Activated CD4-positive, alpha-beta T cell treated with anti-CD3 and anti-CD28 coated beads for 4 hours (primary cell): ENCODE measurements around the gene ARMH3.
"Not testable (repeated sequence)": the region's sequence is repeated elsewhere in the genome, so short reads cannot be mapped to it uniquely, and the experiment has no call there.

Experiments
- DNase-seq, 2 donors: peaks; one replicate each; pipeline ENCODE4 v3.0.0-alpha.2; 2020

ARMH3 gene, protein sequence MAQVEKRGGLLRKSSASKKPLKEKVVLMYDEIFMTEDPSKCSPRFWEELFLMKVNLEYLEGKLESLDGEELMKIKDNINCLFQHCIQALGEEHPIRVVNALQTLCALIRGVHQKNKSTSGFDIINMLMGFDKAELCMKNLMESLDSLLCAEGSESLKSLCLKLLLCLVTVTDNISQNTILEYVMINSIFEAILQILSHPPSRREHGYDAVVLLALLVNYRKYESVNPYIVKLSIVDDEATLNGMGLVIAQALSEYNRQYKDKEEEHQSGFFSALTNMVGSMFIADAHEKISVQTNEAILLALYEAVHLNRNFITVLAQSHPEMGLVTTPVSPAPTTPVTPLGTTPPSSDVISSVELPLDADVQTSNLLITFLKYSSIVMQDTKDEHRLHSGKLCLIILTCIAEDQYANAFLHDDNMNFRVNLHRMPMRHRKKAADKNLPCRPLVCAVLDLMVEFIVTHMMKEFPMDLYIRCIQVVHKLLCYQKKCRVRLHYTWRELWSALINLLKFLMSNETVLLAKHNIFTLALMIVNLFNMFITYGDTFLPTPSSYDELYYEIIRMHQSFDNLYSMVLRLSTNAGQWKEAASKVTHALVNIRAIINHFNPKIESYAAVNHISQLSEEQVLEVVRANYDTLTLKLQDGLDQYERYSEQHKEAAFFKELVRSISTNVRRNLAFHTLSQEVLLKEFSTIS

DNA sequence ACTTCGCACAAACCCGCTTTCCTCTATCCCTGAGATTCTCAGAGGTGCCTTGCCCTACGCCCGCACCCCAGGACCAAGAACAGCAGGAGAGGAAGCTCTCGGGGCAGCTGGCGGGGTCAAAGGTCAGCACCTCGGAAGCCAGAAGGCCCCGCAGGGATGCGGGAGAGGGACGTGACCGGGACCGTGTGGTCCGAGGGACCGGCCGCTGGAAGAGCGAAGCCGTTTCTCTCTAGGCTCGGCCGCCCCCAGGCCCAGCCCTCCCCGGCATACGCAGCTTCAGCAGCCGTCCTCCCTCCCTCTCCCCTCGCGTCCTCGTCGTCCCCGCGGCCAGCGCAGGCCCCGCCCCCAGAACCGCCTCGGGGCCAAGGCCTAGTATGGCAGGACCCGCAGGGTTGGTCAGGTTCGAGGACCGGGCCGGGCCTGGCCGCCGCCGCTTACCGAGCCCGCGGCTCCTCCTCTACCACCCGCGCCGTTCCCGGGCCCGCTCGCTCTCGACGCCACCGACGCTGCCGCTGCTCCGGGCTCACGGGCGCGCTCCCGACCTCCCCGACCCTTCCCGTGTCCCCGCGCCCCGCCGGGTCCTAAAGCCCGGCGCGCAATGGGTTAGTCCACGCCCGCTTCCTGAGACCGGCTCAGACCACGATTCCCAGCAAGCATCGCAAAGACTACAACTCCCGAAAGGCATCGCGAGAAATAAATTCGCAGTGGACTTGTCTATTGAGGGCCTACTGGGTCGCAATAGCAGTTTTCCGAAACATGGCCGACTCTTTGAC is at the start of gene ARMH3:
TSS of gene ARMH3 (minus strand) at position 527 of the 773 bp plus-strand sequence. CDS start 16,059 bp downstream, outside the sequence.
- DNase-seq = peak; percentile 85 to 86

DNA sequence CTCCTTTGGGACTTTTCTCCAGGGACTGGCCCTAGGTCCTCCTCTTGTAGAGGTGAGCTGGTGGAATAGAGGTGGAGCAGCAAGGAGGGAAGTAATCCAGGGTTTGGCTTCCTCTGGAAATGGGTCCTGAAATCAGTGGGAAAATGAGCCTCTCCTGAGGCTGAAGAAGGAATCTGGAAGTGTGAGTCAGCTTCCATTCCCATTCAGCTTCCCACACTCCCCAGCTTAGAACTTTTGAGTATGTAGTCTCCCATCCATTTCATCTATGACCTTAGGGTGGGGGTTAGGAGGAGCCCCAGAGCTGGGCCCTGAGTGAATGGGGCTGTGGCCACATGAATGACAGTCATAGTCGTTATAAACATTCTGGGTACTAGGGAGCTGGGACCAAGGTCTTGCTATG is 46.4 kb upstream of the ARMH3 start:
- DNase-seq = no peak

DNA sequence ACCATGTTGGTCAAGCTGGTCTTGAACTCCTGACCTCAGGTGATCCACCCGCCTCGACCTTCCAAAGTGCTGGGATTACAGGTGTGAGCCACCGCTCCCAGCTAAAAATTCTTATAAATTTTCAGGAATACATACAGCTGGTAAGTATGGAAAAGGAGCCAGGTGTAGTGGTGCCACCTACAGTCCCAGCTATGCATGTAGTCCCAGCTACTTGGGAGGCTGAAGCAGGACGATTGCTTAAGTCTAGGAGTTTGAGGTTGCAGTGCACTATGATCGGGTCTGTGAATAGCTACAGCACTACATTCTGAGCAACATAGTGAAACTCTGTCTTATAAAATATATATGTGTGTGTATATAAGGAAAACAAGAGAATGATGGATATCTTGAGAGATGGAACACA is 45.2 kb upstream of the ARMH3 start:
- no peak for DNase-seq

DNA sequence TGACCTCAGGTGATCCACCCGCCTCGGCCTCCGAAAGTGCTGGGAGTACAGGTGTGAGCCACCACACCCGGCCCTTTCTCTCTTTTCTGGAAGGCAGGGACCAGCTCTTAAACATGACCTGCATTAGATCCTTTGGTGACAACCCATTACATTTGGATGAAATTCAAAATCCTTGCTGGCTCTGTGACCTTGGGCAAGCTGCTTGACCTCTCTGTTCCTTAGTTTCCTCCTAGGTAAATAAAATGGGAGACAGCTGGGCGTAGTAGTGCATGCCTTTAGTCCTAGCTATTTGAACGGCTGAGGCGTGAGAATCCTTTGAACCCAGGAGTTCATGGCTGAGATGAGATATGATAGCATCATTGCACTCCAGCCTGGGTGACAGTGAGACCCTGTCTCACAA is 40.5 kb upstream of the ARMH3 start:
- no peak for DNase-seq

DNA sequence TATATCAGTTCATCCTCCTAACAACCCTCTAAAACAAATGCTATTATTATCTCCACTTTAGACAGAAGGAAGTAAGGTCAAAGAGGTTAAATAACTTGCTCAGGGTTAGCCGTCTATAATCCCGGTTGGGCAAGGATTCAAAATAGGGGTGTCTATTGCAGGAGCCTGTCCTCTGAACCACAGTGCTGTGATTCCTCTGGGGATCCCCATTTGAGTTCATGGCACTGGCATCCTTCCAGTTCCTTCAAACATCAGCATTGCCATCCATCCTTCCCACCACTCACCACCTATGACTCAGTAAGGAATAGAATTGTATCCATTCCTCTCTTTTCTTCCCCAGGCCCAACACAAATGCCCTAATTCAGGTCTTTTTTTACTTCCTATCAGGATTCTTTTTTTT is 34.8 kb upstream of the ARMH3 start:
- no peak for DNase-seq

DNA sequence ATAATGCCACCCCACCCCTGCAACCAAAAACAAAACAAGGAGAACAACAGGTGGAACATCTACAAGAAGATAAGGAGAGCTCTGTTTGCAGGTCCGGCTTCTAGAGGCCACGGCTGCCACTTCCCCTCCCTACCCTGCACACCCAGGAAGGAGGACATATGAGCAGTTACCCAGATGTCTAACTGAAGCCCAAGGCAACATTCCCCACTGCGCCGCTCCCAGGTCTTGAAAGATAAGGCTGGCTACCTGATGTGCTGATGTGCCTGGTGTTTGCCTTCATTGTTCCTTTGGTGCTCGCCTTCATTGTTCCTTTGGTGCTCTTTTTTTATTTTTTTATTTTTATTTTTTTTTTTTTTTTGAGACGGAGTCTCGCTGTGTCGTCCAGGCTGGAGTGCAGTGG is 30.2 kb upstream of the ARMH3 start:
- DNase-seq = no peak

DNA sequence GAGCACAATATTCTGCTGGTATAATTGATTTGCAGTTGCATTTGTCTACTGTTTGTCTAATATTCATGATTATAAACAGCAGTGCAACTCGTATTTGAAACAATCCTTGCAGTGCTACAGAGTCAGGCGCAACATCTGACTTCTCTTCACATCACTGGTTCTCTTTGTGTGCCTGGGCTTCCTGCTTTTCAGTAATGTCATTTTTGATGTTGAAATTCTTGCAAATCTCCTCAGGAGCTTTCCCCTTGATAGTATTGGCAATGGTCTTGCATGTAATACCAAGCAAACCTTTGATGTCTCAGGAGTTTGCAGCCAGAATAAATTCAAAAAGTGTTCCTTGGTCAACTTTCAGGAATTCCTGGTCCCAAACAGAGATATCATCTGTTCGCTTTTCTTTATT is 29.4 kb upstream of the ARMH3 start:
- no peak for DNase-seq

DNA sequence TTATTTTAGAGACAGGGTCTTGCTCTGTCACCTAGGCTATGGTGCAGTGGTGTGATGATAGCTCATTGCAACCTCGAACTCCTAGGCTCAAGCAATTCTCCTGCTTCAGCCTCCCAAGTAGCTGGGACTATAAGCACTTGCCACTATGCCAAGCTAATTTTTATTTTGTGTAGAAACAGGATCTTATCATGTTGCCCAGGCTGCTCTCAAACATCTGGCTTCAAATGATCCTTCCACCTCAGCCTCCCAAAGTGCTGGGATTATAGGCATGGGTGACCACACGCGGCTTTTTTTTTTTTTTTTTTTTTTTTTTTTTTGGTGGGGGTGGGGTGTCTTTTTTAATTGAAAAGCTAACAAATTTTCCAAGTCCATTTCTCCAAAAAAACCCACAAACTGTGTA is 27.6 kb upstream of the ARMH3 start:
- no peak for DNase-seq

DNA sequence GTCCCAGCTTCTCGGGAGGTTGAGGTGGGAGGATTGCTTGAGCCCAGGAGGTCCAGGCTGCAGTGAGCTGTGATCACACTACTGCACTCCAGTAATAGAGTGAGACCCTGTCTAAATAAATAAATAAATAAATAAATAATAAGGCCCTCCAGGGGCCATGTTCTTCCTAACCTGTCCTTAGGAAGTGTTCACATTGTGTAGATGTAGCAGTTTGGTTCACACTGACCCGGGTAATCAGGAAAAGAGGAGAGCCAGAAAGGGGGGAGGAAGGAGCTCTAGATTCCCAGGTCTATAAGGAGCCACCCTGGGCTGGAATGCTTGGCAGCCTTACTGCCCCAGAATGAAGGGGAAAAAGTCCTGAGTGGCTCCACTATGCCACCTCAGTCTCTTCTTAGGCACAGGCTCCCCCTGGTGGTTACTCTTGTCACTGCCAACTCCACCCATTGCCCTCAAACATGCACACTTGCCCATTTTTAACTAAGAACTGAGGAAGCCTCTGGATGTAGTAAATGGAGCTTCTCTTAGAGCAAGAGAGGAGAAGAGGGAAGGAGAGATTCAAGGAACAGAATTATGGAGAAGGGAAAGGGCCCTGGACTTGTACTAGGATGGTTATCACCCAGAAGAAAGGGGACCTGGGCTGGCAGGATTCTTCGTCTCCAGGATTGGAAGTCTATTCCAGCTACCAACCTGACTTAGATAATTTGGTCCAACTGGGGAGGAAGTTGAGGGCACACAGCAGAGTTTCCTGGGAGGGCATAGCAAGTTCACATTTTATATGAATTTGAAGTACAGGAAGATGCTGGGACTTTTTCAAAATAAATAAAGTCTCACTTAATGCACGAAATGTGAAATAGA is 16.9 kb upstream of the ARMH3 start:
- peak; percentile 73 to 86 for DNase-seq

DNA sequence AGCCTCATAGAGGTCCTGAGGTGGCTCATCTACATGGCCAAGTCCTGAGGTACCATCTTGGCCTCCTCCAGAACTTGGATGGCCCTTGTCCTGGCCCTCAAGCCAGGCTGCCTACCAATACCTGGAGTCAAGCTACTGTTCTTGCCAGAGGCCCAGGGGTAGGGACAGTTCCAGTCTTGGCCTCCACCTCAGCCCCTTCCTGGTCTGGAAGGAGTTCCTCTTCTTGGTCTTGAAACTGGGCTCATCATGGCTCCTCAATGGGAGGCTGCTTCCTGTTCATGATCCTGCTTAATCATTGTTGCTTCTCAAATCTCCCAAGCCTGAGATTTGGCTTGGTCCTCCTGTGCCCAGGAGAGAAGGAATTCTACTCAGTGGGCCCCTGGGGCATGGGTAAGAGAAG is 13.1 kb upstream of the ARMH3 start:
- no peak for DNase-seq

DNA sequence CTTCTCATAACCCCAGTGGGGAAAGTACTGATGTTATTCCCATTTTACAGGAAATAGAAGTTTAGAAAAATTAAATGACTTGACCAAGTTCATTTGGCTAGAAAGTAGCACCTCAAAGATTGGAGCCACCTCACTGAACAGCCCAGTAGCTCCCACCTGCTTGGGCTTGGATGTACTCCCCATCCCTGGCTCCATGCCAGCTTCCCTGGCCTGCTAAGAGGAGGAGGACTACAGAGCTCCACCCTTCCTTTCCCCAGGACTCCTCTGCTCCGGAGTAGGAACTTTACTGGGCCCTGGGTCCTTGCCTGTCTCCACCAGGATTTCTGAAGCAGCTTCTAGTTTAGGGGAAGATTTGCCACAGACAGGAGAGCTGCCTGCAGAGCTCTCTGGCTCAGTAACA is 12.2 kb upstream of the ARMH3 start:
- DNase-seq = no peak

DNA sequence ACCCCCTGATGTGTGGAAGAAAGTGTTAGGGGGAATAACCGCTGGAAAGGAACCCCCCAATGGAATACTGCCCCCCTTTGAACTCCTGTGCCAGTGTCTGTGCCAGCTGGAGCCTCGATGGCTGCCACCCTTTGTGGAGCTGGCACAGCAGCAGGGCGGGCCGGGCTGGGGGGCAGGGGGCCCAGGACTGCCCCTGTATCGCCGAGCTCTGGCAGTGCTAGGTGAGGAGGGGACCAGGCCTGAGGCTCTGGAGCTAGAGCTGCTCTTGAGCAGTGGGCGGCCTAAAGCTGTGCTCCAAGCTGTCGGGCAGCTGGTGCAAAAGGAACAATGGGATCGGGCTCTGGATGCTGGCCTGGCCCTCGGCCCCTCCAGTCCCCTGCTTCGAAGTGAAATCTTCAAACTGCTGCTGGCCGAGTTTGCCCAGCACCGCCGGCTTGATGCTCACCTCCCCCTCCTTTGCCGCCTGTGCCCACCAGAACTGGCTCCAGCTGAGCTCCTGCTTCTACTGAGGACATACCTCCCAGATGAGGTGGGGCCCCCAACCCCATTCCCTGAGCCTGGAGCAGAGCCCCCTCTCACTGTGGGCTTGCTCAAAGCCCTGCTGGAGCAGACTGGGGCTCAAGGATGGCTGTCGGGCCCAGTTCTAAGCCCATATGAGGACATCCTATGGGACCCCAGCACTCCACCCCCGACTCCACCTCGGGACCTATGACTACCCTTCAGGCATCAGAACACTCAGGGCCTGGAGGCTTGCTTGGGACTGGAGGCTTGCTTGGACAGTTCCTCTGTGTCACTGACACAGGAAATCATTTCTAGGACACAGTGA is 11.3 kb upstream of the ARMH3 start:
- DNase-seq = no peak

DNA sequence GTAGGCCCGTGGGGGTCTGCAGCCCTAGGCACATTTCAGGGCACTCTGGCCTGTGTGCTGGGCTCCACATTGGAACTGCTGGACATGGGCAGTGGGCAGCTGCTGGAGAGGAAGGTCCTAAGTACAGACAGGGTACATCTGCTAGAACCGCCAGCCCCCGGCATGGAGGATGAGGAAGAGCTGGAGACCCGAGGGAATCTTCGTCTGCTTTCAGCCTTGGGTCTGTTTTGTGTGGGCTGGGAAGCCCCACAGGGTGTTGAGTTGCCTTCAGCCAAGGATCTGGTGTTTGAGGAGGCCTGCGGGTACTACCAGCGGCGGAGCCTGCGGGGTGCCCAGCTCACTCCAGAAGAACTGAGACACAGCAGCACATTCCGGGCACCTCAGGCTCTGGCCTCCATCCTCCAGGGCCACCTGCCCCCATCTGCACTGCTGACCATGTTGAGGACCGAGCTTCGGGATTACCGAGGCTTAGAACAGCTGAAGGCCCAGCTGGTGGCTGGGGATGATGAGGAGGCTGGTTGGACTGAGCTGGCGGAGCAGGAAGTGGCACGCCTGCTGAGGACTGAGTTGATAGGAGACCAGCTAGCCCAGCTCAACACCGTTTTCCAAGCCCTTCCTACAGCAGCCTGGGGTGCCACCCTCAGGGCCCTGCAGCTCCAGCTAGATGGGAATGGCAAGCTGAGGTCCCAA is 10.6 kb upstream of the ARMH3 start:
- no peak for DNase-seq

DNA sequence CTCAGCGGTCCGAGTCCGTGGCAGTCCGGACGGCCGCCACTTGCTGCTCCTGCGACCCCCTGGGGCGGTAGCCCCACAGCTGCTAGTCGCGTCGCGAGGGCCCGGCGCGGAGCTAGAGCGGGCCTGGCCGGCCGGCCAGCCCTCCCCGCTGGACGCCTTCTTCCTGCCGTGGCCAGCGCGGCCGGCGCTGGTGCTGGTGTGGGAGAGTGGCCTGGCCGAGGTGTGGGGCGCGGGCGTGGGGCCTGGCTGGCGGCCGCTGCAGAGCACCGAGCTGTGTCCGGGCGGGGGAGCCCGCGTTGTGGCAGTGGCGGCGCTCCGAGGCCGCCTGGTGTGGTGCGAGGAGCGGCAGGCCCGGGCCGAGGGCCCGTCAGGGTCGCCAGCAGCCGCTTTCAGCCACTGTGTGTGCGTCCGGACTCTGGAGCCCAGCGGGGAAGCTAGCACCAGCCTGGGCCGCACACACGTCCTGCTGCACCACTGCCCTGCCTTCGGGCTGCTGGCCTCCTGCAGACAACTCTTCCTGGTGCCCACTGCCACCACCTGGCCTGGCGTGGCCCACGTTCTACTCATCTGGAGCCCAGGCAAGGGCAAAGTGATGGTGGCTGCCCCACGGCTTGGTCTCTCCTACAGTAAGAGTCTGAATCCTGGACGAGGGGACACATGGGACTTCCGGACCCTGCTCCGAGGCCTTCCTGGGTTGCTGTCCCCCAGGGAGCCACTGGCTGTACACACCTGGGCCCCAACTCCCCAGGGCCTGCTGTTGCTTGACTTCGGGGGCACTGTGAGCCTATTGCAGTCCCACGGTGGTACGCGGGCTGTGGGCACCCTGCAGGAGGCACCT is 9.8 kb upstream of the ARMH3 start:
- peak in 1 of 2 donors; percentile 7 for DNase-seq

DNA sequence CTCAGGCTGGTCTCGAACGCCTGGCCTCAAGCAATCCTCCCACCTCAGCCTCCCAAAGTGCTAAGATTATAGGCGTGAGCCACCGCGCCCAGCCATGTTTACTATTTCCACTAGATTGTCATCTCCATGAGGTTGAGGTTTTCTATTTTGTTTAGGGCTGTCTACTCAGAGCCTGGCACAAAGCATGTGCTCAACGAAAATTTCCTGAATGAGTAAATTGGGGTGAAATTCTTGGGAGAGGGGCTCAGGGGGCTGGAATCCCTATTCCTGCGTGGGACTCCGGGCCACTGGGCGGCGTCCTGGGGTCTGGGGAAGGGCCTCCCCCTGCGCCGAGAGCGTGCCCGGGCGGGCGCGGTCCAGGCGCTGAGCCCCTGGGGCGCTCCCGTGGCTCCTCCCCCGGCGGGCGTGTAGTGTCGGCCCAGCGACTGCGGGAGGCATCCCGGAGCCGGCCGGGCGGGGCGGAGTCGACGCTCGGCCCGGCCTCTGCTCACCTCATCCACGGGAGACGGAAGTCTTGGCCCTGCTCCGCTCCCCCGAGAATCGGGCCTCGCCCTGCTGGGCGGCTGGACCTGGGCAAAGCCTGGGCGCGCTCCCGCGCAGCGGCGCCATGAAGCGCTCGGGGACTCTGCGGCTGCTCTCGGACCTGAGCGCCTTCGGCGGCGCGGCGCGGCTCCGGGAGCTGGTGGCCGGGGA is 9.0 kb upstream of the ARMH3 start, which contains the start of gene HPS6:
TSS of gene HPS6 (plus strand) at position 482 of the 693 bp plus-strand sequence. CDS start at position 608, 126 bp downstream.
- DNase-seq = peak; percentile 86 to 87

DNA sequence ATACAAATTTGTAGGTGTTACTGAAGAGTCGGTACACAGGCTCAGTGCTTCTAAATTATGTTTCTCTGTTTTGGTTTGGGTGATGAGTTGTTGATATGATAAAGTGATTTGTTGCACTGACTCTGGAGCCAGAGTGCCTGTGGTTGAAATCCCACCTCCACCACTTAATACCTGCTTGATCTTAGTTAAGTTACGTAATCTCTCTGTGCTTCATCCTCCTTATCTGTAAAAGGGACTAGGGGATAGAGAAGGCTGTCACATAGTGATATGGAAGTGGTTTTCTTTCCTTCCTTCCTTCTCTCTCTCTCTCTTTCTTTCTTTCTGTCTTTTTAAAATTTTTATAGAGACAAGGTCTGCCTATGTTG is 8.5 kb upstream of the ARMH3 start:
- DNase-seq = no peak

DNA sequence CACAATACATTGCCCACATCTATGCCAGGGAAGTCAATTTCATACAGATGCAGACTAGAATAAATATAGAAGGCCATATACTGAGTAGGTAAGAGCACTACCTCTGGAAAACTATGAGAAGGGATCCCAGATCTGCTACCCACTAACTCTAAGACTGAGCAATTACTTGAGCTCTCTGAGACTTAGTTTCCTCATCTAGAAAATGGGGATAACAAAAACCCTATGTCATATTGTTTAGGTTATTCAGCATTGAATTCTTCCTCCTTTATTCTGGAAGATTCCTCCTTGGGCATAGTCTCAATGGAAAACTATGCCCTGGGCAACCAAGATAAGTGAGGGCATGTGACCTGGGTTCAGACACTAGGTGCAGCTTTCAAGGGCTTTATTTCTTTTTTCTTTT is 4.0 kb upstream of the ARMH3 start:
- DNase-seq = no peak

DNA sequence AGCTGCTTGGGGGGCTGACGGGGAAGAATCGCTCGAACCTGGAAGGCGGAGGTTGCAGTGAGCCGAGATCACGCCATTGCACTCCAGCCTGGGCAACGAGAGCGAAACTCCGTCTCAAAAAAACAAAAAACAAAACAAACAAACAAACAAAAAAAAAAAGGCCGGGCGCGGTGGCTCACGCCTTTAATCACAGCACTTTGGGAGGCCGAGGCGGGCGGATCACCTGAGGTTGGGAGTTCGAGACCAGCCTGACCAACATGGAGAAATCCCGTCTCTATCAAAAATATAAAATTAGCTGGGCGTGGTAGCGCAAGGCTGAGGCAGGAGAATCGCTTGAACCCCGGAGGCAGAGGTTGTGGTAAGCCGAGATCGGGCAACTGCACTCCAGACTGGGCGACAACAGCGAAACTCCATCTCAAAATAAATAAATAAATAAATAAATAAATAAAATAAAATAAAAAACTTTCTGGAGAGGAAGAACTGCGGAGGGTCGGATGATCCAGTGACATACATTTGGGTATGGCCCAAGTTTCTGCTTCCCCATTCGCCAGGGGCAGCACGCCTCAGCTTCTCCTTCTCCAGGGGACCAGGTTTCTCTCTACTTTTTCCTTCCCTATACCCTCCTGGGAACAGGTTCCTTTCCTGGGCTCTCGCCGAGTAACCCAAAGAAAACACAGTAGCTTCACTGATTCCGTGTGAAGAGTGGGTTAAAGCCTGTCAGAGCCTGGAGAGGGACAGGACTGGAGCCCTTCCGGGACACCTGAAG is 909 bp downstream of the ARMH3 start:
- not testable (repeated sequence) for DNase-seq

DNA sequence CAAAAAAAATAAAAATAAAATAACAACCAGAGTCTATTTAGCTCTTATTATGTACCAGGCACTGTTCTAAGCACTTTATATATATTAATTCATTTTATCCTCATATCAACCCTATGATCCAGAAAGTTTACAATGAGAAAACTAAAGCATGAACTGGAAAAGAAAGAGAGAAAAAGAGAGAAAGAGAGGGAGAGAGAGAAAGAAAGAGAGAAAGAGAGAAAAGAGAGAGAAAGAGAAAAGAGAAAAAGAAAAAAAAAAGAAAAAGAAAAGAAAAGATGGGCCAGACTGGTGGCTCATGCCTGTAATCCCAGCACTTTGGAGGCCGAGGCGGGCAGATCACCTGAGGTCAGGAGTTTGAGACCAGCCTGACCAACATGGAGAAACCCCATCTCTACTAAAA is 9.9 kb downstream of the ARMH3 start:
- no peak for DNase-seq
